HG02759 (cell line): ENCODE results near the gene EDDM3A.
A peak's percentile ranks its signal among the peaks of the same experiment; 100 is the strongest.

Source experiments
- ATAC-seq: cut with Tn5 transposase; IDR thresholded peaks from one replicate; pipeline ENCODE4 v1.9.1; 2021; ENCODE audit warnings: mild to moderate bottlenecking, moderate library complexity; ENCODE audit not compliant: unreplicated experiment

EDDM3A gene

DNA sequence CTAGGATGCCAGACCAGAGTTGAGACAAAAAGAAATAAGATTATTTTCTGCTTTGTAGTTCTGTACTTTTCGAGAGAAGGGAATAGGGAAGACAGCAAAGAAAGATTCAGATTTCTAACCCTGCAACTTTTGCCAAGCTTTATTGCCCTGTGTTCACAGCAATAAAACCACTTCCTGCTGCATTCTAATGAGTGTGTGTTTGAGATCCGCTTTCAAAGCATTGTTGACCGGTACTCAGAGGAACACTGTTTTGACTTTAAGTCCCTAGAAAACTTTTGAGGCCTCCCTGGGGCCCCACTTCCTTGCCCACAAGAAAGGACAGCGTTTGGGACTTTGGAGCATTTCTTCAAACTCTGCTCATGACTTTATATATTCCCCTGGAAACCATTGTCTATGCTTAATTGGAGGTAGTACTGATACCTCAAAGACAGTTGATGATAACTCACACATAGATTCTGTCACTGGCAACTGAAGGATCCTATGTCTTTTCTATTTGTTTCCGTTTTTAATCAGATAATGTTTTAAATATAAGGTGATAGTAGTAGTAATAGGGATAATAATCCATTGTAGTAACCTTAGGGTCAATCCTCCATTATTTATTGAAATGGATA is 36.7 kb downstream of the EDDM3A start:
- ATAC-seq, result peak; percentile 53

DNA sequence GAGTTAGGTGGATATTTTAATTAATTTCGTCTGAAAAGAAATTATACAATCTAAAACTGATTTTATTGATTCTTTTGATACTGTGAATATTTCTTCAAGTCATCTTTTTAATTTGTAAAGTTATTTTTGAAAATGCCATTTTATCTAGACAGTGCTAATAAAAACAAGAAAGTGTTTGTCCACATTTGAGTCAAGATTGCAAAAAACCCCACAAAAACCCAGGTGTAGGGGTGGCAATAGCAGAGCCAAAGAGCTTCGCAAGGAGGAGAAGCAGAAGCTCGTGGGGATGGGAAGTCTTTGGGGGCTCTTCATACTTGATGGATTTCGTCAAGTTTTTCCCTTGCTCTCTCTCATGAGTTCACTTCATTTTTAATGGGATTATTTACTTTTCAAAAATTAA is 41.3 kb downstream of the EDDM3A start:
- no peak for ATAC-seq

DNA sequence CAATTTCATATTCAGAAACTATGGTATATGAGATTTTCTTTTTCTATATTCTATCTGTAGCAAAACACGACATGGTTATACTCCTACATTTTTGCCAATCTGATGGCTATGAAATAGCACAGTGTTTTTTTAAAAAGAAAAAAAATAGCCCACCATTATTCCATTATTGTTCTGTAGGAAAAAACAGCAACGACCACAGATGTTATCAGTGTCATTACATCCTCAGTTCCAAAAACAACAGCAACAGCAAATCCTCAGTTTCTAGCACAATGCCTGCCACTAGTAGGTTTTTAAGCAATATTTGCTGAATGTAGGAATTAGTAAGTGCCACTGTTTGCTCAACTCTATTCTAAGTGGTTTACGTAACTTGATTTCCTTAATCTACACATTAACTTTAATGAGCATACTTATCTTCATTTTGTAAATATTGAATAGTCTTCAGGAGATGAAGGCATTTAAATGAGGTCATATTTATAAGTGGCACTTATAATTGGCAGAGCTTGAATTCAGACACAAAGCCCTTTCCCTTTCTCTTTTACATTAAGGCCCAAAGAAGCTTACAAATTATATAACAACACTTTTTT is 43.6 kb downstream of the EDDM3A start:
- no peak for ATAC-seq

DNA sequence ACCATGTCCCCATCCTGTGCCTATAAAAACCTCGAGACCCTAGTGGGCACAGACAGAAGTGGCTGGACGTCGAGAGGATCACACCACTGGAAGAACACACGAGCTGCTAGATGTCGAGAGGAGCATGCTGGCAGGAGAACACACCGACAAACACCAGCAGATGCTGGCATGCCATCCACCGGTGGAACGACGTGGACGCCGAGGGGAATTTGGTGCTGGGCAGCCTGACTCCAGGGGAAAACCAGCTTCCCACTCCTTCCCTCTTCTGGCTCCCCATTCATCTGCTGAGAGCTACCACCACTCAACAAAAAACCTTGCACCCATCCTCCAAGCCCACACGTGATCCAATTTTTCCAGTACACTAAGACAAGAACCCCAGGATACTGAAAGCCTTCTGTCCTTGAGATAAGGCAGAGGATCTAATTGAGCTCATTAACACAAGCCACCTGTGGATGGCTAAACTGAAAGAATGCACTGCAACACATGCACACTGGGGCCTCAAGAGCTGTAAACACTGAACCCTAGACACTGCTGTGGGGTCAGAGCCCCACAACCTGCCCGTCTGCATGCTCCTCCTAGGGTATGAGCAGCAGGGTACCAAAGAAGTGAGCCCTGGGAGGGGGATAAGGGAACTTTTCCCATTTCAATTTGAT is 44.9 kb downstream of the EDDM3A start:
- no peak for ATAC-seq

DNA sequence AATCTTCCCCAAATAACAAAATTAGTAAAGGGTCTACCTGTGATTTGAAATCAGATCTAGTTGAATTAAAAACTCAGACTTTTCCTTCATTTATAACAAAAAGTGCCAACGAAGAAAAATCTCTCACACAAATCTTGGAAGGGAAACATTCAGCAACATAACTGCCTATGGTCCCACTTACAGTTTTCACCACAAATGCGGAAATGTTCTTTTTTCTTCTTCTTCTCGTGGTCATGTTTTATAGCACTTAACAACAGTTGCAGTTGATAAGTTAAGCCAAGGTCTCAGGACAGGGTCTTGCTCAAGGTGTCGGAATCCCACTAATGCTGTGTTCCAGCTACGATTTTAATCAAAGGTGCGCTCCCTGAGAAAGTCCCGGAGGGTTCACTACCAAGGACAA is 45.5 kb downstream of the EDDM3A start:
- ATAC-seq, result no peak

DNA sequence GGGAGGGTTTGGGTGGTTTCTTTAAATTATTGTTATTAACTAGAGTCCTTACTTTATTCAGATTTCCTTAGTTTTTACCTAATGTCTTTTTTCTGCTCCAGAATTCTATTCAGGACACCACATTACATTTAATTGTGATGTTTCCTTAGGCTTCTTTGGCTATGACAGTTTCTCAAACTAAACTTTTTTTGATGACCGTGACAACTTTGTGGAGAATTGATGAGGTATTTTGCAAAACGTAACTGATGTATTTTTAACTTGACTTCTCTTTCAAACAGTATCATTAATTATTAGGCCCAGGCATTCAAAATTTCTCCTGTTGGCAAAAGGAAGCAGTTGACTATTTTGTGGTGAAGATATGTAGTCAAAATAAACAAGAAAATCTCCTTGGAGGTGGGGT is 45.9 kb downstream of the EDDM3A start:
- no peak for ATAC-seq

DNA sequence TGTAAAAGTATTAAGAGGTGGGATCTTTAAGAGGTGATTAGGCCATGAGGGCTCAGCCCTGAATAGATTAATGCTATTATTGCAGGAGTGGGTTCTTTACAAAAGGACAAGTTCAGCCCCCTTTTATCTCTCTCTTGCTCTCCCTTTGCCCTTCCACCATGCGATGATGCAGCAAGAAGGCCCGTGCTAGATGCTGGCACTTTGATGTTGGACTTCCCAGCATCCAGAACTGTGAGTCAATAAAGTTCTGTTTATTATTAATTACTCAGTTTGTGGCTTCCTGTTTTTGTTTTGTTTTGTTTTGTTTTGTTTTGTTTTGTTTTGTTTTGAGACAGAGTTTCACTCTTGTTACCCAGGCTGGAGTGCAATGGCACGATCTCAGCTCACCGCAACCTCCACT is 46.9 kb downstream of the EDDM3A start:
- no peak for ATAC-seq

DNA sequence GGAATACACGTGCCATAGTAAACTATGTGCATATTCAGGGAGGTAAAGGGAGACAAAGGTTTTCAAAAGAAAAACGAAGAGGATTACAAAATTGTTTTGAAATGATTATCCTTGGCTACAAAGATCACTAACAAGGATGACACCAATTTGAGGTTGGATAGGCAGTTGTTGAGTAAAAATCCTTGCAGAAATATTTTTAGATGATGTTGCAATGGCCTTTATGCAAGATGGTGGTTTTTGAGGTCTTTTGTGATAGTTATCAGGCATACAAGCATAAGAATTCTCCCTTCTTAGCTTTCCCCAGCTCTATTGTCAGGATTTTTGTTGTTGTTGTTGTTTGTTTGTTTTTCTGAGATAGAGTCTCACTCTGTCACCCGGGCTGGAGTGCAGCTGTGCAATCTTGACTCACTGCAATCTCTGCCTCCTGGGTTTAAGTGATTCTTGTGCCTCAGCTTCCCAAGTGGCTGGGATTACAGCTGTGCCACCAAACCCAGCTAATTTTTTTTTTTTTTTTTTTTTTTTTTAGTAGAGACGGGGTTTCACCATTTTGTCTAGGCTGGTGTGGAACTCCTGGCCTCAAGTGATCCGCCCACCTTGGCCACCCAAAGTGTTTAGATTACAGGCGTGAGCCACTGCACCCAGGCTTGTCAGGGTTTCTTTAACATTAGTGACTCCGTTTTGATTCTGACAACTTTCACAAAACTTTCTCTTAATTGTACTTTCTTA is 49.1 kb downstream of the EDDM3A start:
- ATAC-seq, result no peak

DNA sequence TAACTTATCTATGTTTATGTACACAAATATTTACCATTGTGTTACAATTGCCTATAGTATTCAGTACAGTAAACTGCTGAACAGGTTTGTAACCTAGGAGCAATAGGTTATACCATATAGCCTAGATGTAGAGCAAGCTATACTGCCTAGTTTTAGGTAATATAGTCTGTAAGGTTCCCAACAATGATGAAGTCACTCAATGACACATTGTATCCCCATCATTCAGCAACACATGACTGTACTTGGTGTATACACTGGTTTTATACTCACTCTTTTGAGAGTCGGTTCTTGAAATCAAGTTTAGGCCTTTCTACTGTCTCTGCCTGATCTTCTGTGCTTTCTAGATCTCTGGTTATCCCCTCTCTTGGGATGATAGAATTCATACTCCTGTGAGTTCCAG is 51.5 kb downstream of the EDDM3A start:
- ATAC-seq, result no peak
